SW 1271 (cell line): ENCODE measurements around the gene DIS3L2.
"Not testable (repeated sequence)": the region's sequence is repeated elsewhere in the genome, so short reads cannot be mapped to it uniquely, and the experiment has no call there.

ENCODE experiments used
- DNase-seq, 2 experiments: peaks; one replicate each; lab custom pipeline; 2025; lab: John Stamatoyannopoulos, UW

The DIS3L2 gene

GRCh38 chr2:232299927-232300674 lies 338.6 kb downstream of the DIS3L2 start:
- no peak for DNase-seq

- DNase-seq: no peak
These were observed 339.4 kb downstream of the DIS3L2 start for GRCh38 chr2:232300894-232301387.

GRCh38 chr2:232304236-232304635 lies 342.7 kb downstream of the DIS3L2 start:
- DNase-seq: no peak

GRCh38 chr2:232306741-232307305 lies 345.3 kb downstream of the DIS3L2 start:
- no peak for DNase-seq

- DNase-seq: no peak
These were observed 346.3 kb downstream of the DIS3L2 start for GRCh38 chr2:232307854-232308253.

- no peak for DNase-seq
These were observed 347.5 kb downstream of the DIS3L2 start for GRCh38 chr2:232308986-232309385.

GRCh38 chr2:232309592-232309991 lies 348.1 kb downstream of the DIS3L2 start:
- DNase-seq: no peak

- DNase-seq: no peak
These were observed 348.6 kb downstream of the DIS3L2 start for GRCh38 chr2:232310121-232310520.

GRCh38 chr2:232310696-232311095 lies 349.2 kb downstream of the DIS3L2 start:
- no peak for DNase-seq

- DNase-seq: not testable (repeated sequence)
These were observed 352.1 kb downstream of the DIS3L2 start for GRCh38 chr2:232313645-232314044.

GRCh38 chr2:232315049-232315922 lies 353.8 kb downstream of the DIS3L2 start:
- DNase-seq: peak; percentile 79 to 85

- no peak for DNase-seq
These were observed 354.4 kb downstream of the DIS3L2 start for GRCh38 chr2:232315923-232316299.

- no peak for DNase-seq
These were observed 355.2 kb downstream of the DIS3L2 start for GRCh38 chr2:232316461-232317330.

GRCh38 chr2:232318169-232318855 lies 356.8 kb downstream of the DIS3L2 start:
- no peak for DNase-seq

- no peak for DNase-seq
These were observed 357.7 kb downstream of the DIS3L2 start for GRCh38 chr2:232319067-232319802.

GRCh38 chr2:232319803-232320442 lies 358.4 kb downstream of the DIS3L2 start:
- DNase-seq: no peak

- DNase-seq: no peak
These were observed 358.9 kb downstream of the DIS3L2 start for GRCh38 chr2:232320443-232320803.

- no peak for DNase-seq
These were observed 359.8 kb downstream of the DIS3L2 start for GRCh38 chr2:232321156-232321816.

GRCh38 chr2:232321817-232322559 lies 360.5 kb downstream of the DIS3L2 start:
- DNase-seq: no peak
